GM18867 (cell line): ENCODE results near the gene CACHD1.
"Not testable (repeated sequence)": the region's sequence is repeated elsewhere in the genome, so short reads cannot be mapped to it uniquely, and the experiment has no call there.

ENCODE experiments used
- ATAC-seq: cut with Tn5 transposase; IDR thresholded peaks from one replicate; pipeline ENCODE4 v1.9.1; 2021; ENCODE audit warnings: mild to moderate bottlenecking, moderate library complexity; ENCODE audit not compliant: unreplicated experiment

CACHD1 gene

GRCh38 chr1:64581135-64581842 is 111.4 kb downstream of the CACHD1 start:
- no peak for ATAC-seq

- ATAC-seq = no peak
Observed at GRCh38 chr1:64581843-64582185, 111.9 kb downstream of the CACHD1 start.

- no peak for ATAC-seq
Observed at GRCh38 chr1:64584479-64584878, 114.5 kb downstream of the CACHD1 start.

GRCh38 chr1:64588876-64589275 is 118.9 kb downstream of the CACHD1 start:
- ATAC-seq = no peak

- no peak for ATAC-seq
Observed at GRCh38 chr1:64590316-64590715, 120.4 kb downstream of the CACHD1 start.

- no peak for ATAC-seq
Observed at GRCh38 chr1:64594446-64594845, 124.5 kb downstream of the CACHD1 start.

GRCh38 chr1:64595871-64596515 is 126.1 kb downstream of the CACHD1 start:
- no peak for ATAC-seq

- no peak for ATAC-seq
Observed at GRCh38 chr1:64597113-64597512, 127.2 kb downstream of the CACHD1 start.

- no peak for ATAC-seq
Observed at GRCh38 chr1:64598100-64598571, 128.2 kb downstream of the CACHD1 start.

GRCh38 chr1:64599242-64599641 is 129.3 kb downstream of the CACHD1 start:
- no peak for ATAC-seq

- no peak for ATAC-seq
Observed at GRCh38 chr1:64601207-64601606, 131.3 kb downstream of the CACHD1 start.

- no peak for ATAC-seq
Observed at GRCh38 chr1:64608005-64608650, 138.2 kb downstream of the CACHD1 start.

- ATAC-seq = no peak
Observed at GRCh38 chr1:64608651-64609048, 138.7 kb downstream of the CACHD1 start.

GRCh38 chr1:64610950-64611349 is 141.0 kb downstream of the CACHD1 start:
- not testable (repeated sequence) for ATAC-seq

GRCh38 chr1:64616039-64616438 is 146.1 kb downstream of the CACHD1 start:
- no peak for ATAC-seq

GRCh38 chr1:64623750-64624191 is 153.8 kb downstream of the CACHD1 start:
- ATAC-seq = no peak

GRCh38 chr1:64624218-64624713 is 154.3 kb downstream of the CACHD1 start:
- ATAC-seq = no peak

- ATAC-seq = no peak
Observed at GRCh38 chr1:64624808-64625207, 154.9 kb downstream of the CACHD1 start.

- ATAC-seq = no peak
Observed at GRCh38 chr1:64630611-64631010, 160.7 kb downstream of the CACHD1 start.

- ATAC-seq = no peak
Observed at GRCh38 chr1:64631346-64632034, 161.6 kb downstream of the CACHD1 start.

- ATAC-seq = no peak
Observed at GRCh38 chr1:64632936-64633335, 163.0 kb downstream of the CACHD1 start.
